Thoracic aorta (tissue), 2 donors: Measurements from ENCODE around the gene CTDP1. TPM values are rescaled to one million over a fixed set of nuclear protein-coding genes. Genes with fewer than 3 reads are reported as not detected.

Experiments
- ATAC-seq: fragments of 150-250 bp; one replicate; pipeline ENCODE4 v1.8.0; 2017; ENCODE audit warnings: low read depth; ENCODE audit not compliant: insufficient number of reproducible peaks, low FRiP score
- DNase-seq: peaks from one replicate; pipeline ENCODE4 v3.0.0-alpha.2; 2020; ENCODE audit warnings: low spot score
- H3K27ac ChIP-seq, 2 donors: fragments of 200-600 bp; sonication (generic); 1 replicate in 1 of 2; 2 replicates in 1 of 2; pipeline ENCODE4 v1.5.1; 2016; ENCODE audit warnings: mild to moderate bottlenecking in 2 of 2, moderate library complexity in 2 of 2
- H3K27me3 ChIP-seq: fragments of 200-600 bp; sonication (generic); replicated peaks from 2 replicates; pipeline ENCODE4 v1.6.0; 2016; ENCODE audit warnings: mild to moderate bottlenecking; ENCODE audit not compliant: insufficient read depth
- H3K36me3 ChIP-seq: fragments of 200-600 bp; sonication (generic); one replicate; pipeline ENCODE4 v1.5.1; 2016
- H3K4me1 ChIP-seq, 2 donors: fragments of 200-600 bp; sonication (generic); 1 replicate in 1 of 2; 2 replicates in 1 of 2; pipeline versions ENCODE4 v1.5.1 to v1.6.0; 2016; ENCODE audit warnings: low read depth in 2 of 2, mild to moderate bottlenecking in 1 of 2; ENCODE audit not compliant: control insufficient read depth in 1 of 2
- H3K4me3 ChIP-seq: fragments of 200-600 bp; sonication (generic); 2 replicates; pipeline ENCODE4 v1.5.1; 2016; ENCODE audit warnings: mild to moderate bottlenecking
- H3K9me3 ChIP-seq: fragments of 200-600 bp; sonication (generic); 2 replicates; pipeline ENCODE4 v1.5.1; 2016
- CTCF ChIP-seq: fragments of 200-600 bp; sonication (generic); IDR thresholded peaks from one replicate; pipeline ENCODE4 v1.5.1; 2019; ENCODE audit warnings: antibody characterized with exemption
- total RNA-seq, 2 donors: library from RNA; depleted of rRNA; stranded (reverse); fragments of >200 nt; gene quantifications; one replicate each; pipeline versions ENCODE4 v1.1.0 to v1.2.3, GENCODE V29; 2016

CTDP1 gene
- total RNA-seq, 2 donors from 2014 or later, result 25.0 to 28.0 TPM

GRCh38 chr18:79641722-79642497, 37.7 kb upstream of the CTDP1 start:
- DNase-seq (no peak), ATAC-seq (no peak)
- Histone ChIP-seq H3K4me3 (no peak overlapping the region), H3K9me3 (no peaks in the 10 kb centered on the region), H3K27ac (no peak overlapping the region), H3K36me3 (no peaks in the 10 kb centered on the region), H3K4me1 (peaks cover 4 to 24% of the 10 kb centered on the region in 2 donors), H3K27me3 (no peaks in the 10 kb centered on the region)
- no peak for TF ChIP-seq CTCF

- ATAC-seq (no peak), DNase-seq (no peak)
- H3K27me3 ChIP-seq, result no peaks in the 10 kb centered on the region
- H3K27ac ChIP-seq, result no peak overlapping the region
- H3K4me3 ChIP-seq, result no peak overlapping the region
- no peaks in the 10 kb centered on the region for H3K9me3 ChIP-seq
- H3K36me3 ChIP-seq, result no peaks in the 10 kb centered on the region
- H3K4me1 ChIP-seq, result peaks cover 4 to 24% of the 10 kb centered on the region in 2 donors
- no peak for TF ChIP-seq CTCF
Measured at GRCh38 chr18:79642626-79643025, 37.0 kb upstream of the CTDP1 start.

- no peak for DNase-seq
- ATAC-seq, result no peak
- no peak overlapping the region for H3K27ac ChIP-seq
- no peaks in the 10 kb centered on the region for H3K27me3 ChIP-seq
- no peak for TF ChIP-seq CTCF
- H3K36me3 ChIP-seq, result no peaks in the 10 kb centered on the region
- peaks cover 4 to 17% of the 10 kb centered on the region in 2 donors for H3K4me1 ChIP-seq
- no peaks in the 10 kb centered on the region for H3K9me3 ChIP-seq
- H3K4me3 ChIP-seq, result no peak overlapping the region
Measured at GRCh38 chr18:79643054-79643984, 36.3 kb upstream of the CTDP1 start.

GRCh38 chr18:79644006-79644665, 35.5 kb upstream of the CTDP1 start:
- no peak for ATAC-seq

More at GRCh38 chr18:79644006-79644665, 35.5 kb upstream of the CTDP1 start:
- H3K27me3 ChIP-seq, result no peaks in the 10 kb centered on the region
- no peaks in the 10 kb centered on the region for H3K36me3 ChIP-seq
- peak; percentile 97 for TF ChIP-seq CTCF
- no peaks in the 10 kb centered on the region for H3K9me3 ChIP-seq
- no peak for DNase-seq
- no peak overlapping the region for H3K4me3 ChIP-seq
- no peak overlapping the region for H3K27ac ChIP-seq
- peaks cover under 1 to 8% of the 10 kb centered on the region in 2 donors for H3K4me1 ChIP-seq
